ENCODE measurements around the gene CCDC106.

Gene CCDC106

DNA sequence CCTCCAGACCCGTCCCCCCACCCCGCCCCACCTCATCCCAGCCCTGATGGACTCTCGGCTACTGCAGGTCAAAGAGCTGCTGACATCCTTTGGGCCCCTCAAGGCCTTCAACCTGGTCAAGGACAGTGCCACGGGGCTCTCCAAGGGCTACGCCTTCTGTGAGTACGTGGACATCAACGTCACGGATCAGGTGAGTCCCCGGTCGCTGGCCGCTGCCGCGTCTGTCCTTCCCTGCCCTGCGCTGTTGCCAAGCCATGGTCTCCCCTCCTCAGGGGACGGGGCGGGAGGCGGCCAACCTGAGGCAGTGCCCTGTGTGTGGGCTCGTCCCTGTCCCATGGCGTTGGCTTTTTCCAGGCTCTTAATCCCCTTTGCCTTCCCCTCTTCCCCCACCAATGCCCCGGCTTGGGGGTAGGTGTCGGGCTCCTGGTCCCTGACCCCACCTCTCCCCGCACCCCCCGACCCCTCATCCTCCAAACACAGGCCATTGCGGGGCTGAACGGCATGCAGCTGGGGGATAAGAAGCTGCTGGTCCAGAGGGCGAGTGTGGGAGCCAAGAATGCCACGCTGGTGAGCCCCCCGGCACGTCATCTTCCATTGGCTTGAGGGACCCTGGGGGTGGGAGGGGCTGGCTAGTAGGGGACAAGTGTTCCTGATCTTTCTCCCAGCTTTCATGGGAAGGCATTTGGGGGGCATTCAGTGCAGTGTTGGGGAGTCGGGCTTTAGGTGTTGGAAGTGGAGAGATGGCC lies 20.8 kb downstream of the CCDC106 start:
- DNase-seq (ENCODE audit: low read depth) = no peak

GRCh38 chr19:55669418-55670279 lies 21.6 kb downstream of the CCDC106 start:
- no peak for DNase-seq (ENCODE audit: low read depth)

DNA sequence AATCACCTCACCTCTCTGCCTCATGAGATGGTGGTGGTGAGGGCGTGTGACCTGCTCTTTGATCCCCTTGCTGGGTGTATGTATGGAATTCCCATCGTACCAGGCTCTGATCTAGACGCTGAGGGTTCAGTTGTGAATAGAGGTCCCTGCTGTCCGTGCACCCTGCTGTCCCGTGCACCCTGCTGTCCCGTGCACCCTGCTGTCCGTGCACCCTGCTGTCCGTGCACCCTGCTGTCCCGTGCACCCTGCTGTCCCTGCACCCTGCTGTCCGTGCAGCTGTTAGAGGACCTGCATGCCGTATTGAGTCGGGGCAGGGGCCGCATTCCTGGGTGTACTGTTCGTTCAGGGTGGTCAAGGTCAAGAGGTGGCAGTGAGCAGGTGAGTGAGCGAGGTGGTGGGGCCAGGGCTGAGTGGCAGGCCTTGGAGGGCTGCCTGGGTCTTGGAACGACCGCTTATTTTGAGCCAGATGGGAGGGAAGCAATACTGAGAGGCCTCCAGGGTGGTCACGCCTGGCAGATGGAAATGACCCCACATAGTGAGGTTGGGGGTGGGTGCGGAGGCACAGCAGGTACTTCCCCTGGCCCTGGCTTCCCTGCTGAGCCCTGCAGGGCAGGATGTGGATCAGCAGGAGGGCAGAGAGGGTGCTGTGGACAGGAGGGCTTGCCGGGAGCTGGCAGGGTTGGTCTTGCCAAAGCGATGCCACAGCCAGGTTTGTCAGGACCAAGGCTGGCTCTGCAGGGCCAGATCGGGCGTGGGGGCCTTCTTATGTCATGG lies 22.5 kb downstream of the CCDC106 start:
- no peak for DNase-seq (ENCODE audit: low read depth)

- no peak for DNase-seq (ENCODE audit: low read depth)
These were observed 23.0 kb downstream of the CCDC106 start for GRCh38 chr19:55671054-55671378.

- no peak for DNase-seq (ENCODE audit: low read depth)
These were observed 24.4 kb downstream of the CCDC106 start for GRCh38 chr19:55672418-55672817.

DNA sequence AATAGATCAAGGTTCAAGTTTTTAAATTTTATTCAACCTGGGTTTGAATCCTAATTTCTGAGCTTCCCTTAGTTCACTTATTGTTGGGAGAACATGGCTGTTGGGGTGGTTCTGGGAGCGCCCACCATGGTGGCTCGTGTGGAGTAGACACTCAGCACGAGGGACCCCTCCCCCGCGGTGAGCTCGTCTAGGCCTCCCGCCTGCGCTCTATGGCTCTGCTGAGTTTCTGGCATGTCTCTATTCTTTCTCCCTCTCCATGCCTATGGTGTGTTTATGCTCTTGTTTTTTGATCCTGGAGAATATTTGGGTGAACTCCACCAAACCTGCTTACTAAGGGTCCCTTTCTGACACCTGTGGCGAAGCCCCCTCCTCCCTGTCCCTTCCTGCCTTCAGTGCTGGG lies 25.5 kb downstream of the CCDC106 start:
- DNase-seq (ENCODE audit: low read depth) = no peak

GRCh38 chr19:55673889-55674288 lies 25.9 kb downstream of the CCDC106 start:
- DNase-seq (ENCODE audit: low read depth) = no peak

GRCh38 chr19:55674459-55674840 lies 26.4 kb downstream of the CCDC106 start:
- DNase-seq (ENCODE audit: low read depth) = no peak

GRCh38 chr19:55674841-55675660 lies 27.0 kb downstream of the CCDC106 start, which contains the start of gene EPN1:
Gene EPN1, plus strand, starts transcription at chr19:55675226. Its CDS starts 3,402 bp downstream, at chr19:55678628.
- DNase-seq (ENCODE audit: low read depth) = peak; percentile 93

GRCh38 chr19:55675661-55676354 lies 27.8 kb downstream of the CCDC106 start:
- DNase-seq (ENCODE audit: low read depth) = no peak

DNA sequence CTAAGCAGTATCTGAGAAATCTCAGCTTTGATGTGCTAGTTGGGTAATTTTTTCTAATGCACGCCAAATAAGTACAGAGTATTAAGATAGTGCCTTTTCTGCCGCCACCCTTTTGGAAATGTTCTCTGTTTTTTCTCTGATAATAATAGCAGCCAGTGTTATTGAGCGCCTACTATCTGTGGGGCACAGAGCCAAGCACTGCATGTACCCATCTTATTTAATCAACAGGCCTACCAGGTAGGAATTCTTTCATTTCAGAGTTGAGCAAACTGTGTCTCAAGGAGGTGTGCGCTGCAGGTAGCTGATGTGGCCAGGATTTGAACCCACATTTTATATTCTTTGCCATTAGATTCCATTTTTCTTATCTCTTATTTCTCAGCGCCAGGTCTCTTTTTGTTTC lies 28.4 kb downstream of the CCDC106 start:
- DNase-seq (ENCODE audit: low read depth) = no peak

GRCh38 chr19:55676889-55677505 lies 29.0 kb downstream of the CCDC106 start:
- DNase-seq (ENCODE audit: low read depth) = no peak

DNA sequence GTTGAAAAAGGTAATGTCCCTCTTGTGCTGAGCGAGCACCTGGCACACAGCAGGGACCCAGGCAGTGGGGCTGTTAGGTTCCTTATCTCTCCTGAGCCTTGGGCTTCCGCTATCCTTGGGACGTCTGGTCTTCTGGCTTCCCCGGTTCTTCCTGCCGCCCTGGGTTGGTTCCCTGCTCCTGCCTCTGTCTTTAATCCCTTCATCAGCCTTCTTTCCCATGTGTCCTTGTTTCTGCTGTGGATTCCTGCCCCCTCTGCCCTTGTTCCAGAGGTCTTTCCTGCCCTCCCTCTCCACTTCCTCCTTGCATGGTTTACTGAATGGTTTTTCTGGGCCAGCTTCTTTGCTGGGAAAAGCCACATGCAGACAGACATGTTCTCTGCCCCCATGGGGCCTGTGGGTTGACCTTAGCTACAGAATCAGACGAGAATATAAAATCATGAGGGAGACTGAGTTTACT lies 29.6 kb downstream of the CCDC106 start:
- no peak for DNase-seq (ENCODE audit: low read depth)

GRCh38 chr19:55678121-55678671 lies 30.2 kb downstream of the CCDC106 start:
- no peak for DNase-seq (ENCODE audit: low read depth)

DNA sequence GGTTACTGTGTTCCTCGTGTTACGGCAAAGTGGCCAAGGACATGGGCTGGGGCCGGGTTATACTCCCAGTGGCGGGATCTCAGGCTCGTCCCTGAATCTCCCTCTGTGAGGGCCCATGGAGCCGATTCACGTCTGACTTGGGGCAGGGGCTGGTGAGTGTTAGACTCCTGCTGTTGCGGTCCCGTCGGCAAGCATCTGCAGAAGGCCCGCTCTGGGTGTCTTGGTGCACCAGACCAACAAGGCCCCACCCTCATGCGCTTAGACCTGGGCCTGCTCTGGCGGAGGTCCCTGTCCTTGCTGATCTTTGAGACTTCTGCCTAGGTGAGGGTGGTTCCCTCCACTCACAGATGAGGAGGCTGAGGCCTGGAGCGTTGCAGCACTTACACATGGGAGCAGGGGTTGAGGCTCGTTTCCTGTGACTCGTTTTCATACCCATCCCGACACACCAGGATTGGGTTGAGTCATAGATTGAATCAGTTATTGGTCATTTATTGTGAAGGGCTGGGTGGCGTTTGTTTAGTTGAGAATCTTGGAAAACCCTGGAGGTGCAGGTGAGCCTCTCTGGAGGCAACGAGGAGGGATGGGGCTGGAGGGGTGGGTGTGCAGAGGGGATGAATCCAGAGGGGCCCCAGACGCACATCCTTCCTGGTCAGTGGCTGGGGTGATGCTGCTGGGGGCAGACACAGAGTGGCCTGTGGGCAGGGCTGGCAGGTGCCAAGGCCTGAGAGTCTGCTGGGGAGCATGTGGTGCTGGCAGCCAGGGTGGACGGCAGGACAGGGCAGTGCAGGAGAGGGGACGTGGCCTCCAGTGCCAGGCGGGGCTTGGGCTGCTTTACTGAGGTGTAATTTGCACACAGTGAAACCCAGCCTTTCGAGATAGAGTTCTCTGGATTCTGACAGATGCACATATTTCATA lies 31.6 kb downstream of the CCDC106 start:
- DNase-seq (ENCODE audit: low read depth) = no peak

DNA sequence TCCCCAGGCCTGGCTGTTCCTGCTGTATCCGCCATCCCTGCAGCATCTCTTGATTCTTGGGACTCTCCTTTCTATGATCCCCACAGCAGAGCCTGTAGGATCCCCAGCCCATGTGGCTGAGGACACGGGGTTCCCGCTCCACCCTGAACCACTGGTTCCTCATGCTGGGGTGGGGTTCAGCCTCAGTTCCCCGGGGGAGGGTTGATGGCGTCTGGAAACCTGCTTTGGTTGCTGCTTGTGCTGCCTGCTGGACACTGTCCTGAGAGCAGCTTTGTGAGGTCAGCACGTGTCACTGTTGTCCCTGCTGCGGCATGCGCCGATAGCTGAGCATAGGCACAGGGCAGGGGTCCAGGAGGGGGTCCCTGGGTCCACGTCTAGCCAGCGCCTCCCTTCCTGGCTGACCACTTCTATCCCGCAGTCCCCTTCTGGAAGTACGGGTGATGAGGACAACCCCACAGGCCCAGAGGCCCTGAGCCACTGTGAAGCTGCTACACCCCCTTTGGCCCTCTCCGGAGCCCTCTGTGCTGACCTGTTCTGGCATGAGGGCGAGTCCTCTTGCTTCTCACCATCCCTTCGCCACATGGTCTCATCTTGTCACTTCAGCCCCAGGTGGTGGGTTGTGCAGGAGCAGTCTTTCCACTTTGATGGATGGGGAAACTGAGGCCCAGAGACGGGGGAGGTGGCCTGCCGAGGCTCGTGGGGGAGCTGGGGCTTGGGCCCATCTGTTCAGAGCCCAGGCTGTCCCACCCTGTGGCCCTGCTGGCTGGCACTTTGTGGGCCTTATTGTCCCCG lies 32.5 kb downstream of the CCDC106 start:
- DNase-seq (ENCODE audit: low read depth) = no peak

- DNase-seq (ENCODE audit: low read depth) = no peak
These were observed 33.4 kb downstream of the CCDC106 start for GRCh38 chr19:55681131-55682092.

Data from stimulated activated CD8-positive, alpha-beta memory T cell treated with anti-CD3 and anti-CD28 coated beads, Interleukin-15, amount 100 ng/mL, for 1 hour (primary cell).